Measurements from ENCODE around the gene C7.
"Not testable (repeated sequence)": the region's sequence is repeated elsewhere in the genome, so short reads cannot be mapped to it uniquely, and the experiment has no call there.

Gene C7

GRCh38 chr5:40995801-40996586 lies 86.7 kb downstream of the C7 start:
- DNase-seq: no peak

GRCh38 chr5:40999142-40999541 lies 89.8 kb downstream of the C7 start:
- no peak for DNase-seq

- DNase-seq: no peak
These were observed 90.7 kb downstream of the C7 start for GRCh38 chr5:40999966-41000365.

GRCh38 chr5:41003670-41004376 lies 94.5 kb downstream of the C7 start:
- DNase-seq: no peak

GRCh38 chr5:41004931-41005330 lies 95.6 kb downstream of the C7 start:
- DNase-seq: no peak

- no peak for DNase-seq
These were observed 99.9 kb downstream of the C7 start for GRCh38 chr5:41009232-41009631.

- DNase-seq: no peak
These were observed 101.3 kb downstream of the C7 start for GRCh38 chr5:41010572-41010971.

- no peak for DNase-seq
These were observed 103.0 kb downstream of the C7 start for GRCh38 chr5:41012318-41012717.

- not testable (repeated sequence) for DNase-seq
These were observed 113.3 kb downstream of the C7 start for GRCh38 chr5:41022600-41022999.
